Stimulated activated naive CD8-positive, alpha-beta T cell treated with anti-CD3 and anti-CD28 coated beads, Interleukin-15, Interleukin-2, amounts not matched to agents 100 U/mL and 50 U/mL, for 24 hours (primary cell): Measurements from ENCODE around the gene WFIKKN1.

Source experiments
- ATAC-seq: fragments of 150-1000 bp; cut with Tn5 transposase; one replicate; pipeline ENCODE4 v1.10.0; 2021
- DNase-seq: peaks from one replicate; pipeline ENCODE4 v3.0.0; 2021

The WFIKKN1 gene

DNA sequence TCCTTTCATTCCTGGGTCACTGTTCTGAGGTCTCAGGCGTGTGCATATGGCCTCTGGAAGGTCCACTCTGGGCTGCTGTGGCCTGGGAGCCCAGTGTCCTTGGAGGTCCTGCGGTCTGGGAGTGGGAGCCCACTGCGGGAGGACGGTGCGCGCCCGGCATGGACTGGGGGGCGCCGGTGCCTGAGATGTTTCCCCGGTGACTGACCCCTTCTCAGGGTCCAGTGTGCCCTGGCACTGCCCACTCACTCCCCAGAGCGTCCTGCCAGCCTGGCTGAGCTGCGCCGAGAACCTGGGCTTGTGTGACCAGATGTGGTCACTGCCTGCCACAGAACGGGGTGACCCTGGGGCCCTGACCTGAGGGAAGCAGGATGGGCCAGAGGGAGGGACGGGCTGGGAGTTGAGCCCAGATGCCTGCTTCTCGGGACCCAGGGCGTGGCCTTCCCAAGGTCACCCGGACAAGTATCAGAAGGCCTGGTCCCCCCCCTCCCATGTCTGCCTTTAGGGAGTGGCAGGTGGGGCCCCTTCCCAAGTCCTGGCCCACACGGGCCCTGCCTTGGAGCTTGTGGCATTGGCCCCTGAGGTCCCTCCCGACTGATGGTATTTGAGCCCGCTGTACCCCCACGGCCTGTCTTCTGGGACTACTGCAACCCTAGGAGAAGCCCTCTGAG is 43.6 kb downstream of the WFIKKN1 start:
- ATAC-seq, result no peak
- DNase-seq, result no peak

DNA sequence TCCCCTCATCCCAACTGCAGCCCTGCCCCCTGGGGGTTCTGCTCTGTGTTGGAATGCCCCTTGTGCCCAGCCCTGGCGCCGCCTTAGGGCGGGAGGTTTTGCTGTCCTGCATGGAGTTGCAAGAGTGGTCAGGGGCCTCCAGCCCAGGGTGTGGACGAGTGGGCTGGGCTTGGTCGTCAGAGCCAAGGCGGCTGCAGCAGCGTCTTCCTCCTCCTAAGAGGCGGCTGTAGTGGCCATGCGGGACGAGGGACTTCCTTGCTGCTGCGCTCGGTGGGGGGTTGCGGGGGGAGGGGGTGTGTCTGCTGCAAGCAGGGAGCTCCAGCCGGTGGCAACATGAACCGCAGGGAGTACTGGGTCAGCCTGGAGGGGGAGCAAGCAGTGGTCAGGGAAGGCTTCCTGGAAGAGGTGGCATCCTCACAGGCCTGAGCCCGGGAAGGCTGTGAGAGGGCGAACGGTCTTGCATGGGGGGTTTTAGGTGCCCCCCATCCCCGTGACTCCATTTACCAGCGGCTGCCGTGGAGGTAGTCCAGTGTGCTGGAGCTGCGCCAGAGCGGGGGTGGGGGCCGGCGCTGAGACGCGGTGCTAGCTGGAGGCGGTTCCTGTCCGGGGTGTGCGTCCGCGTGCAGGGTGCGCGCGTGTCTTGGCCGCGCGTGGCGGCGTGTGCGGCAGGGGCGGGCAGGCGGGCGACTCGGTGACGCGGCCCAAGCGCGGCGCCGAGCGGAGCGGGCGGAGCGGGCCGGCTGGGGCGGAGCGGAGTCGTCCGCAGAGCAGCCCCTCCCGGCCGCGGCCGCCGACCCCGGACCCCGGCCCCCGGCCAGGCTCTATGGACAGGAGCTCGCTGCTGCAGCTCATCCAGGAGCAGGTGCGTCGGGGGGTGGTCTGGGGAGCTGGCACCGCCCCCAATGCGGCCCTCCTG is 44.4 kb downstream of the WFIKKN1 start, which contains the start of gene RHBDL1:
TSS of gene RHBDL1 (plus strand) at position 704 of the 916 bp plus-strand sequence. CDS start at position 824, 120 bp downstream.
- ATAC-seq (no peak), DNase-seq (no peak)

DNA sequence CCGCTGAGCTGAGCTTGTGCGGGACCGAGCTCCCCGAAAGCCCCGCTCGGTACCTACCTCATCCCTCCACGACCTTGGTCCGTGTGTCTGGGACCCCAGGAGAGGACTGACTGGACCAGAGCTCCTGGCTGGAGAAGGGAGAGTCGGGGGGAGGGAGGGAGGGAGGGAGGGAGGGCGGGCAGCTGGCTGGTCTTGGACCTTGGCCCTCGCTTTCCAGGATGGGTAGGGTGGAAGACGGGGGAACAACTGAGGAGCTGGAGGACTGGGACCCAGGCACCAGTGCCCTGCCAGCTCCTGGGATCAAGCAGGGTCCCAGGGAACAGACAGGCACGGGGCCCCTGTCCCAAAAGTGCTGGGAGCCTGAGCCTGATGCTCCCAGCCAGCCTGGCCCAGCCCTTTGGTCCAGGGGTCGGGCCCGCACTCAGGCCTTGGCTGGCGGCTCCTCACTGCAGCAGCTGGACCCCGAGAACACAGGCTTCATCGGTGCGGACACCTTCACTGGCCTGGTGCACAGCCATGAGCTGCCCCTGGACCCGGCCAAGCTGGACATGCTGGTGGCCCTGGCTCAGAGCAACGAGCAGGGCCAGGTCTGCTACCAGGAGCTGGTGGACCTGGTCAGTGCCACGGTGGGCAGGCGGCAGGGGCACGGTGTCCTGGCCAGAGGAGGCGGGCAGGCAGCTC is 45.2 kb downstream of the WFIKKN1 start:
- DNase-seq (no peak), ATAC-seq (no peak)

DNA sequence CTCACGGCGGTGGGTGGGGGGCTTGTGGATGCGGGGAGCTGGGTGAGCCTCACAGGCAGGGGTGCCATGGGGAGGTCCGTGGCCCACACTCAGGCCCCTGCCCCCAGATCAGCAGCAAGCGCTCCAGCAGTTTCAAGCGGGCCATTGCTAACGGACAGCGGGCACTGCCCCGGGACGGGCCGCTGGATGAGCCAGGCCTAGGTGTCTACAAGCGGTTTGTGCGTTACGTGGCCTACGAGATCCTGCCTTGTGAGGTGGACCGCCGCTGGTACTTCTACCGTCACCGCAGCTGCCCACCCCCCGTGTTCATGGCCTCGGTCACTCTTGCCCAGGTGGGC is 45.7 kb downstream of the WFIKKN1 start:
- ATAC-seq, result no peak

DNA sequence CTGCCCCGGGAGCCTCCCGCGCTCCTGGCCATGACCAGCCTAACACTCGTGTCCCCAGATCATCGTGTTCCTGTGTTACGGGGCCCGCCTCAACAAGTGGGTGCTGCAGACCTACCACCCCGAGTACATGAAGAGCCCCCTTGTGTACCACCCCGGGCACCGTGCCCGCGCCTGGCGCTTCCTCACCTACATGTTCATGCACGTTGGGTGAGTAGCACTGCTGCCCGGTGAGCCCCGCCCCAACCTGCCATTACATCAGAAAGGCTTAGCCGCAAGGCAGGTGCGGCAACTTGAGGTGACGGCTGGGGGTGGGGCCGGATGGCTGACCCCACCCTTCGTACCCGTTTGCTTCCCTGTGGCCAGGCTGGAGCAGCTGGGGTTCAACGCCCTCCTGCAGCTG is 46.1 kb downstream of the WFIKKN1 start:
- ATAC-seq (no peak), DNase-seq (no peak)

More for the DNA sequence above, 45.7 kb downstream of the WFIKKN1 start:
- DNase-seq, result no peak

DNA sequence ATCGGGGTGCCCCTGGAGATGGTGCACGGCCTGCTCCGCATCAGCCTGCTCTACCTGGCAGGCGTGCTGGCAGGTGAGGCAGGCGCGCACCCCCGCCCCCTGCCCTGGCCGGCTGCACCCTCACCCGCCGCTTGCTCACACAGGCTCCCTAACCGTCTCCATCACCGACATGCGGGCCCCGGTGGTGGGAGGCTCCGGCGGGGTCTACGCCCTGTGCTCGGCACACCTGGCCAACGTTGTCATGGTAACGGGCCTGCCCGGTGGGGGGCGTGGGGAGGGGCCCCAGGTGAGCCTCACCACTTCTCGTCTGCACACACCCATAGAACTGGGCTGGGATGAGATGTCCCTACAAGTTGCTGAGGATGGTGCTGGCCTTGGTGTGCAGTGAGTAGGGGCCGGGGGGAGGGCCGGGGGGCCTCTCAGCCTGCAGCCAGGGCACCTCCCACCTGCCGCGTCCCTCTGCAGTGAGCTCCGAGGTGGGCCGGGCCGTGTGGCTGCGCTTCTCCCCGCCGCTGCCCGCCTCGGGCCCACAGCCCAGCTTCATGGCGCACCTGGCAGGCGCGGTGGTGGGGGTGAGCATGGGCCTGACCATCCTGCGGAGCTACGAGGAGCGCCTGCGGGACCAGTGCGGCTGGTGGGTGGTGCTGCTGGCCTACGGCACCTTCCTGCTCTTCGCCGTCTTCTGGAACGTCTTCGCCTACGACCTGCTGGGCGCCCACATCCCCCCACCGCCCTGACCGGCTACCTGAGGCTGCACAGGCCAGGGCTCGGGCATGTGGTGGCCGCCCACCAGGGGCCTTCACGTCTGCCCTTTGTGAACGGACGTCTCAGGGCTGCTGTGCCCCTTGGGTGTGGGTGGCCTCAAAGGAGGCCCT is 46.8 kb downstream of the WFIKKN1 start:
- no peak for DNase-seq
- no peak for ATAC-seq

DNA sequence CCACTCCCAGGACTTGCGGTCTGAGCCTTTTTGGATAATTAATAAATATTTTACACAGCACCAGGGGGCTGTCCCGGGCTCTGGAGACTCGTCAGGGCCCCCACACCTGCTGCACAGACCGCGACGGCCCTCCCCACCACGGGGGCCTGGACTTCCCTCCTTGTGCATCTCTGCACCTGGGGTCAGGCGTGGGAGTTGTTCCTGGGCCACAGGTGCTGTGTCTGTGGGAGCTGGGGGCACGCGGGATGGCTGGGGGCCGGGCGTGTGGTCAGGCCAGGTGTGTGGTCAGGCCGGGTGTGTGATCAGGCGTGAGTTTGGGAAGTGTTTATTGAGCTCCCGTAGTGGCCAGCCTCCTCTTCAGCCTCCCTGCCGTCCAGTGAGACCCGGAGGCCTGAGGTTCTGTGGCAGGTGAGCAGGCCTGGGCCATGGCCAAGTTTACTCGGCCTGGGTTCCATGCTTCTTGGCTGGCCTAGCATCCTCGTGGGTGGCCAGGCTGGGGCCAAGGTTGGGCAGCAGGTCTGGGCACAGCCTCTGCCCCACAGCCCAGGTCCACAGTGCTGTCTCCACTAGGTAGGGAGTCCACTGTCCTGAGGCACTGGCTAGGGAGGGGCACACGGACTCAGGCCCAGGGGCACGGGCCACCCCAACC is 47.5 kb downstream of the WFIKKN1 start:
- ATAC-seq (no peak), DNase-seq (no peak)

DNA sequence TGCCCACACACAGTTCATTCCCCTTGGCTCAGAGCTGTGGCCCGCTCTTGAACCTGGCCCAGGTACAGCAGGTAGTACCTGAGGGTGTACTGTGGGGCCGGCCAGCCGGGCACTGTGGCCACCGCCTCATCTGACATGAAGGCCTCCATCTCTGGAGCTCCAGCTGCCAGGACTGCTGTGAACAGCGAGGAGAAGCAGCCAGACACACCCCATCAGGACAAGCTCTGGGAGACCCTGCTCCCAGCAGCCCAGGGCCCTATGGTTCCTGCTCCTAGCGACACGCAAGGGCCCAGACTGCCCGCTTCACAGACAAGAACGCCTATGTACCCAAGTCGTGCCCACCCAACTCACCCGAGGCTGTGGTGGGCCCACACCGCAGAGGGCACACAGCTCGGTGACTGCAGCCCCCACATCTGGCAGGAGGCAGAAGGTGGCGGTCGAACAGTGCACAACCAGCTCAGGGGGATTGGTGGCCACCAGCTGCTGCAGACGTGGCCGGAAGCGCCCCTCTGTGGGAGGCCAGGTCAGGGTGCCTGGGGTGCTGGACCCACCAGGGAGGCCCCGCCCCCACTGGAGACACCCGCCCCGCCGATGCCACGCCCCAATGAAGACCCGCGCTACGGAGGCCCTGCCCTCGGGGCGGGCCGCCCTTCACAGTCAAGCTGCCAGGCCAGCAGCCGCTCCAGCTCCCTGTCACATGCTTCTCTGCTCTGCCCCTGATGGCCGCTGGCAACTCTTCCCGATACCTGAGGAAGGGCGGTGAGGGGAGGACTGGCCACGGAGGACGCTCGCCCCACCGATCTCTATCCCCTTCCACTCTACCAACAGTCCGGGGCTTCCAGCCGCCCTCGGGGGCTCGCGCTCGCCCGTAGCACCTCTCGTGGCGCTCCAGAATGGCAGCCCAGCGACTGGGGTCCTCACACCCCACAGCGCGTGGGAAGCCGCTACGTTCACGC is 48.4 kb downstream of the WFIKKN1 start:
- peak; percentile 69 for DNase-seq

DNA sequence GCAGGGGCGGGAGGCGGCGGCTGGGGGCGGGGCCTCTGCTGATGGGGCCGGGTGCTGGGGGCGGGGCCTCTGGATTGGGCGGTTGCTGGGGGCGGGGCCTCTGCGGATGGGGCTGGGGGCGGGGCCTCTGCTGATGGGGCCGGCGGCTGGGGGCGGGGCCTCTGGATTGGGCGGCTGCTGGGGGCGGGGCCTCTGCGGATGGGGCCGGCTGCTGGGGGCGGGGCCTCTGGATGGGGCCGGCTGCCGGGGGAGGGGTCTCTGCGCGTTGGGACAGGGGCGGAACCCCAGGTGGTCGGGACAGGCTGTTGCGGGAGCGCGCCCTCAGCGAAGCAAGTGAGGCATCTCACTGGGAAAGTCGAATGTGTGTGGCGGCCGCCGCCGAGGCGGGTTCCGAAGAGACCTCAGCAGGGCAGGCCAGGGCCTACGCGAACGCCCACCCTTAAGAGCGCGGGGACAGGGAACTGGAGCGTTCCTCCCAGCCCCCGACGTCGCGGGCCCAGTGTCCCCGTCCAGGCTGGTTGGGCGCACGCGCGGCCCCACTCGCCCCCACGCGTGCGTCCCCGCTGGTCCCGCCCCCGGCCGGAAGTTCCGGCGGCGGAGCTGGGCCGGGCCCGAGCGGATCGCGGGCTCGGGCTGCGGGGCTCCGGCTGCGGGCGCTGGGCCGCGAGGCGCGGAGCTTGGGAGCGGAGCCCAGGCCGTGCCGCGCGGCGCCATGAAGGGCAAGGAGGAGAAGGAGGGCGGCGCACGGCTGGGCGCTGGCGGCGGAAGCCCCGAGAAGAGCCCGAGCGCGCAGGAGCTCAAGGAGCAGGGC is 49.2 kb downstream of the WFIKKN1 start, which contains the start of gene STUB1:
TSS of gene STUB1 (plus strand) at position 597 of the 811 bp plus-strand sequence. CDS start at position 713, 116 bp downstream.
- ATAC-seq, result peak; percentile 42

More for the DNA sequence above, 48.4 kb downstream of the WFIKKN1 start:
- no peak for ATAC-seq

DNA sequence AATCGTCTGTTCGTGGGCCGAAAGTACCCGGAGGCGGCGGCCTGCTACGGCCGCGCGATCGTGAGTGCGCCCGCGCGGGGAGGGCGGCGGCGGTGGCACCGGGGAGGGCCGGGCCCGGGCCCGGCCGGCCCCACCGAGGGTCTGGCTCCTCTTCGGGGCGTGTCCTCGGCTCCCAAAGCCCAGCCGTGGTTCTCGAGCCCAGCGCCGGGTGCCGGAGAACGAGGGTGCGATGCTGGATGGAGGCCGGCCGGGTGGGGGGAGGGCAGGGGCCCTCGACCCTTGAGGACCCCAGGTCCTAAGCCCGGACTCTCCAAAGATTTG is 49.8 kb downstream of the WFIKKN1 start:
- no peak for ATAC-seq
- no peak for DNase-seq

More for the DNA sequence above, 49.2 kb downstream of the WFIKKN1 start, which contains the start of gene STUB1:
- DNase-seq, result peak; percentile 92

DNA sequence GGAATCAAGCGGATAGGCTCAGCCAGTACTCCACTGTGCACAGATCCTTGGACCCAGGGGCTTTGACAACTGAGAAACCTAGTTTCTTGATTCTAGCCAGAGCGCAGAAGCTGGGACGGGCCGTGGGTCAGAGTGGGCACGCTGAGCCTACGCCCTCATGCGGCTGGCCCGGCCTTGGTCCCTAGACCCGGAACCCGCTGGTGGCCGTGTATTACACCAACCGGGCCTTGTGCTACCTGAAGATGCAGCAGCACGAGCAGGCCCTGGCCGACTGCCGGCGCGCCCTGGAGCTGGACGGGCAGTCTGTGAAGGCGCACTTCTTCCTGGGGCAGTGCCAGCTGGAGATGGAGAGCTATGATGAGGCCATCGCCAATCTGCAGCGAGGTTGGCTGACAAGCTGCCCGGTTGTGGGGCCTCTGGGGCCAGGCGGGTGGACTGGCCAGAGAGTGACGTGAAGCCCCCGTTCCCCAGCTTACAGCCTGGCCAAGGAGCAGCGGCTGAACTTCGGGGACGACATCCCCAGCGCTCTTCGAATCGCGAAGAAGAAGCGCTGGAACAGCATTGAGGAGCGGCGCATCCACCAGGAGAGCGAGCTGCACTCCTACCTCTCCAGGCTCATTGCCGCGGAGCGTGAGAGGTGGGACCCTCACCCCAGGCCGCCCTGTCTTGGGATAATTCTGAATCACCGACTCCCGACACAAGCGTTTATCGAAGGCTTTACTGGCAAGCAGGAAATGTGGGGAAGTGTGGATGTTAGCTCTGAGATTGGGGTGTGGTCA is 50.4 kb downstream of the WFIKKN1 start:
- ATAC-seq, result no peak

DNA sequence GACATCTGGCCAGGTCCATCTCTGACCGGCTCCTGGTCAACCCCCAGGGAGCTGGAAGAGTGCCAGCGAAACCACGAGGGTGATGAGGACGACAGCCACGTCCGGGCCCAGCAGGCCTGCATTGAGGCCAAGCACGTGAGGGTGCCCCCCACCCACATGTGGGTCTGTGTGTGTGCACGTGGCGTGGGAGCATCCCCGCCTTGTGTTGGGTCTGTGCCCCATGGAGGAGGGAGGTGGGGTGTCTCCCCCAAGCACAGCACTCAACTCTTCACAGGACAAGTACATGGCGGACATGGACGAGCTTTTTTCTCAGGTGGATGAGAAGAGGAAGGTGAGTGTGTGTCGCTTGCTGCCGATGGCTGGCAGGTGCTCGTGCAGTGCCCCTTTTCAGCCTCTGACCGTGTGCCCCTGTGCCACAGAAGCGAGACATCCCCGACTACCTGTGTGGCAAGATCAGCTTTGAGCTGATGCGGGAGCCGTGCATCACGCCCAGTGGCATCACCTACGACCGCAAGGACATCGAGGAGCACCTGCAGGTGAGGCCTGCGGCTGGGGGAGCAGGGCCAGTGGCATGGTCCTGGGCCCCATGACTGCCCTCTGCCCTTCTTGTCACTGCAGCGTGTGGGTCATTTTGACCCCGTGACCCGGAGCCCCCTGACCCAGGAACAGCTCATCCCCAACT is 51.1 kb downstream of the WFIKKN1 start:
- DNase-seq, result no peak
- ATAC-seq, result no peak

More for the DNA sequence above, 50.4 kb downstream of the WFIKKN1 start:
- no peak for DNase-seq

DNA sequence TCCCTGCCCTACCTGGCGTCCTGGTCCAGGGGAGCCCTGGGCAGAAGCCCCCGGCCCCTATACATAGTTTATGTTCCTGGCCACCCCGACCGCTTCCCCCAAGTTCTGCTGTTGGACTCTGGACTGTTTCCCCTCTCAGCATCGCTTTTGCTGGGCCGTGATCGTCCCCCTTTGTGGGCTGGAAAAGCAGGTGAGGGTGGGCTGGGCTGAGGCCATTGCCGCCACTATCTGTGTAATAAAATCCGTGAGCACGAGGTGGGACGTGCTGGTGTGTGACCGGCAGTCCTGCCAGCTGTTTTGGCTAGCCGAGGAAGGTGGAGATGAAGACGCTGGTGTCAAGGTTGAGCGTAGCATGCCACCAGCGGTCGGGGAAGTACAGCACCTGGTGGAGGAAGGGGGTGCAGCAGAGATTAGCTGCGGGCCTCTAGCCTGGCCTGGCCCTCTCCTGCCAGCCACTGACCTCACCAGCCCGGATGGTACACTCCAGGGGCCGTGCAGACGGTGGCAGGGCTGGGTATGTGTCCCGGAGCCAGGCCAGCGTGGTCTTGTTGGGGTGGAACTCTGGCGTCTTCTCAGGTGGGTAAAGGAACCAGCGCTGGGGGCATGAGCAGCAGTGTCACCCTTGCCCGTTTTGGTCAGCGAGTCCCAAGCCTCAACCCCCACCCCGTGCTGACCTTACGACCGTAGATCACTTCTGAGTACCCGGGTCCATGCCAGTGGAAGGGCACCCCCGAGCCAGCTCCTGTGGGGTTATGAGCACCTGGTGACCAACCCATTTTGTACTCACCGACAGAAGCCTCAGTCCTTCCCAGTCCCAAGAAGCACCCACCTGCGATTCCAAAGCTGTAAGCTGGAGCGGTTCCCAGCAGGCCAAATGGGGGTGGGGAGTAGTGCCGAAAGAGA is 52.0 kb downstream of the WFIKKN1 start:
- no peak for DNase-seq
- ATAC-seq, result no peak

DNA sequence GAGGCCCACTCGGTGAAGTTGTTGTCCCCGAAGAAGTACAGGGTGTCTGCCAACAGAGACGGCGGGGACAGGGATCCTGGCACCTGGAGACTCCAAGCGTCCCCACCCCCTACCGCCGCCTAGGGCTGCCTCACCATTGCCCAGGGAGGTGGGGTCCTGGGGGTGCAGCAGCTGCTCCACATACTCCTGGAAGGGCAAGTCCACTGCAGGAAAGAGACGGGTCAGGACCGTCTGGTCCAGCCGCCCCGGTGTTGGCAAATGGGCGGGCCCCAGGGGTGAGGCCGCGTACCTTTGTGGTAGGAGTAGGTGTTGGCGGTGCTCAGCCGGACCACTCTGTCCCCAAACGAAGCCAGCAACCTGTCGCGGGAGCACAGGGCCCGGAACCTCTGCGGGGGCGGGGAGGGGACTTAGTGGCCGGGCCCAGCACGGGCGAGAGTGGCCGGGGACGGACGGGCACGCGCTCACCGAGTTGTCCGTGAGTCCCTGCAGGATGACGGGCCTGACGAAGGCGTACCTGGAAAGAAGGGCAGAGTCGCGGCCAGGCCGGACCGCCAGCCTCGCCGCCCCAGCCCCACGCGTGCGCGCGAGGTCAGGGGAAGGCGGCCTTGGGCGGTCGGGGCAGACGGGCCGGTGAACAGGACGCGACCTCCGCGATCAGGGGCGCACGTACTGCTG is 52.7 kb downstream of the WFIKKN1 start:
- no peak for DNase-seq
- no peak for ATAC-seq
